GM19025 (cell line): ENCODE data around the gene FAM53B.
"Not testable (repeated sequence)": the region's sequence is repeated elsewhere in the genome, so short reads cannot be mapped to it uniquely, and the experiment has no call there.

ENCODE experiments used
- ATAC-seq: cut with Tn5 transposase; IDR thresholded peaks from one replicate; pipeline ENCODE4 v1.9.1; 2021; ENCODE audit warnings: mild to moderate bottlenecking, low read depth, moderate library complexity; ENCODE audit not compliant: unreplicated experiment

Gene FAM53B

DNA sequence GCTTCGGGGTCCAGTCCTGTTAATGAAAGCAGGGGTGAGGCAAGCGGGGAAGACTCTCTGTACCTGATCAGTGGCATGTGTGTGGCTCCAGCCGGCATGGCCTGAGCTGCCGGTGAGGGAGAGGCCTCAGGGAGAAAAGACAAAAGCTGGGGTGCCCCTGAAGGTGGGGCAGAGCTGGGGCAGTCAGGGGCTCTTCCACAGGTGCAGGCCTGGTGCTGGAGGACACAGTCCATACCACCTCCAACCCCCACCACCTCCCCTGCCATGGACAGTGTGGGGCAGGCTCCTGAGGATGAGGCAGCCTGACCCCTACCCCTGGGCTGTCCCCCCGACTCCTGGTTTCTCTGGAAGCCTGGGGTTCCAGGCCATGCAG, 153.1 kb downstream of the FAM53B start:
- ATAC-seq, result no peak

DNA sequence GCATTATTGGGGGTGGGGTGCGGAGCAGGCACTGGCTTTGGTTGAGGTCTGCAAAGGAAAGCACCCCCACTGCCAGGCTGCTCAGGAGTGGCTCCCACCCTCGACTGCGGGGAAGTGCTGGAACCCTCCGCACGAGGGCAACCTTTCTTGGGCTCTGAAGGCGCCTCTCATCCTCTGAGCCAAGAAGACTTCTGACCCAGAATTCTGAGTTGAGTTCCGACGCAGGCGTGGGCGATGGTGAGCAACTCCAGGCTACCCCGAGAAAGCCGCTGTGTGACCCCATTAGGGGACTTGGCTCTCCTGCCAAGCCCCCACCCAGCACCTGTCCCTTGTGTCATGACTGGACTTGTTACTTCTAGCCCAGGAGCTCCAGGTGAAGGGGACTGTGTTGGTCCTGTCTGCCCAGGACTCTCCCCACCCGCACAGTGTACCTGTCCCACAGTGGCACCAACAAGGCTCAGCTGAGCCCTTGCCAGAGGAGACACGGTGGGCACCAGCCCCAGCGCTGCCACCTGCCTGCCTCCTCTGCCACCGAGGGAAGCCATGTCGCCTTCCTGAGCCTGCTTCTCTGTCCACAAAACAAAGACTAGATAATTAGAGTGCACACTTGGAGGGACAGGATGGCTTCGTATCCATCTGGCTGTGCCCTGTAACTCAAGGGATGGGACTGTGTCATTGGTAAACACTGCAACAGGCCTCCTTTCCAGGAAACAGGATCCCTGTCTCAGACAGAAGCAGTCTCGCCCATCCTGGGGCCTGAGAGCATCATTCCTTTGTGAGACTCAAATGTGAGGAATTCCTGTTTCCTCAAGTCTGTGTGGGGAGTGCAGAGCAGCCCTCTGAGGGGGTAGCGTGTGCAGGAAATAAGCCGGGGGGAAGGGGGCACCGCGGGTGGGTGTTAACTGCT, 153.7 kb downstream of the FAM53B start:
- ATAC-seq, result no peak

- no peak for ATAC-seq
These were observed 154.6 kb downstream of the FAM53B start for GRCh38 chr10:124589491-124590041.

- ATAC-seq, result no peak
These were observed 155.3 kb downstream of the FAM53B start for GRCh38 chr10:124588736-124589490.

DNA sequence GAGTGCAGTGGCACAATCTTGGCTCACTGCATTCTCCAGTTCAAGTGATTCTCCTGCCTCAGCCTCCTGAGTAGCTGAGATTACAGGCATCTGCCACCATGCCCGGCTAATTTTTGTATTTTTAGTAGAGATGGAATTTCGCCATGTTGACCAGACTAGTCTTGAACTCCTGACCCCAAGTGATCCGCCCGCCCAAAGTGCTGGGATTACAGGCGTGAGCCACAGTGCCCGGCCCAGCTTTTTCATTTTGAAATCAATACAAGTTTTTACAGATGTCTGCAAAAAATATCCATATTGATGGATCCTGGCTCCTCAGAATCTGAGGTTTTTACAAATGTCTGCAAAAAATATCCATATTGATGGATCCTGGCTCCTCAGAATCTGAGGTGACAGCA, 155.8 kb downstream of the FAM53B start:
- not testable (repeated sequence) for ATAC-seq

GRCh38 chr10:124587811-124588211, 156.4 kb downstream of the FAM53B start:
- no peak for ATAC-seq

DNA sequence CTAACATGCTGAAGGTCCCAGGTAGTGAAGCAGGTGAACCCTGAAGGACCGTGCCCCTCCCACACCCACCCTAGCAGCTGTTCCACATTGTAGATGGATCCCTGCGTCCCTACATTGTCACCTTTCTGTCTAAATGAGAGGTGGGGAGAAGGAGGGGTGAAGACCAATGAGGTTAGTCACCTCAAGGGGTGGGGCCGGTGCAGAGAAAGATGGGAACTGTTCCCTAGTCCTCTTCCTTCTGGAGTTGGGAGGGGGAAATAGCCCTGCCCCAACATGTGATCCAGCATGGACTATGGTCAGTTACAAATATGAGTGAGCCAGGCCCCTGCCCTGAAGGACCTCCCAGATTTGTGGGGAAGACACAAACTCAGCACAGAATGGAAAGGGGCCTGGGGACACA, 158.0 kb downstream of the FAM53B start:
- no peak for ATAC-seq

DNA sequence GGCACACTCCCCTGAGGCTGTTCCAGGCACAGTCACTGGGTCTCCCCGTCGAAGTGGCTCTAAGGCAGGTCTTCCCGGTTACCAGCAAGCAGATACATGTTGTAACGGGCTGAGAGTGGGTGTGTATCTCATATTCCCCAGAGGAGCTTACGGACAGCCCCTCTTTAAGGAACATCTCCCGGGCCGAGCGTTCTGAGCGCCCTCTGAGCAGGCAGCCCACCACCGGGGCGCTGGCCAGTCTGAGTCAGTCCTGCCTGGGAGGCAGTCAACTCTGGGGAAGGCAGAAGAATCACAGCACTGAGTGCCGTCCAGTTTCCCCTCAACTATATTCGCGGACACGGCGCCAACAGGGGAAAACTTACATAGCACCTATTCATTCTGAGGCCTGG, 165.2 kb downstream of the FAM53B start:
- ATAC-seq, result no peak

GRCh38 chr10:124578231-124579010, 165.8 kb downstream of the FAM53B start:
- no peak for ATAC-seq

- ATAC-seq, result no peak
These were observed 166.5 kb downstream of the FAM53B start for GRCh38 chr10:124577651-124578050.

GRCh38 chr10:124576526-124577420, 167.4 kb downstream of the FAM53B start:
- ATAC-seq, result no peak

DNA sequence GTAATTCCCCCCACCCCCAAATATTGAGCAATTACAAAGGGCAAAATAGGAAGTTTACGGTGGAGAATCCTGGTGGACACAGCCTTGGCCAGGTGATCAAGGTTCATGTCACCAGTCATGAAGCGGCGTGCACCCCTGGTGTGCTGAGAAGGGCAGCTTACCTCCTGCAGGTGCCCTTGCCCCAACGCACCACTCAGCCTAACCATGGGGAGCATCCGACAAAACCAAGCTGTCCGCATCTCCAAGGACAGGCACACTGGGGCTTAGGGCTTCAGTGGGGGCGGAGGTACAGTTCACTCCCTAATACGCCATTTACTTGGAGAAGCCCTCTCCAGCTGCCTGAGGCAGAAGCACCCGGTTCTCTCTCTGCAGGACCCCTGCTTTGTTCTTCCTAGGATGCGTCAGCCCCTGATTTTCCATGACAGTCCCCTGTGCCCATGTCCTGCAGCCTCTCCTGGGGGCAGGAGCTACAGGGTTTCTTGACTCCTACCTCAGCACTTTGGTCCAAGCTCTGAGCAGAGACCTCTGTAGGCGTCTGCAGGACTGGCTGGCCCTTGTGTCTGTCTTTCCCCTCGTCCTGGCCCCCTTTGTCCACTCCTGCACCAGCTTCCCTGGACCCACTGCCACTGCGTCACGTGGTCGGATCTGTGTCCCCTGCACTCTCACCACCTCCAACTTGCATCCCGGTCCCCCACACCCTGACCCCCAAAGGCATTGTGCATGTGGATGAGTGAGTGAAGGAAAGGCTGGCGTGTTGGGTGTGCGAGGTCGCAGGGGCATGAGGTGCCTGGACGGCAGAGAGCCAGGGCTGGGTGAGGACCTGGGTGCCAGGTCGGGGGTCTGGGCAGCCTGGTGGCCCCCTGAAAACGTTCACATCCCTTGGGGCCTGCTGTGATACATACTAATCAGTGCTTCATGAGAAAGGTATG, 168.8 kb downstream of the FAM53B start:
- no peak for ATAC-seq

- no peak for ATAC-seq
These were observed 169.6 kb downstream of the FAM53B start for GRCh38 chr10:124574456-124575070.

DNA sequence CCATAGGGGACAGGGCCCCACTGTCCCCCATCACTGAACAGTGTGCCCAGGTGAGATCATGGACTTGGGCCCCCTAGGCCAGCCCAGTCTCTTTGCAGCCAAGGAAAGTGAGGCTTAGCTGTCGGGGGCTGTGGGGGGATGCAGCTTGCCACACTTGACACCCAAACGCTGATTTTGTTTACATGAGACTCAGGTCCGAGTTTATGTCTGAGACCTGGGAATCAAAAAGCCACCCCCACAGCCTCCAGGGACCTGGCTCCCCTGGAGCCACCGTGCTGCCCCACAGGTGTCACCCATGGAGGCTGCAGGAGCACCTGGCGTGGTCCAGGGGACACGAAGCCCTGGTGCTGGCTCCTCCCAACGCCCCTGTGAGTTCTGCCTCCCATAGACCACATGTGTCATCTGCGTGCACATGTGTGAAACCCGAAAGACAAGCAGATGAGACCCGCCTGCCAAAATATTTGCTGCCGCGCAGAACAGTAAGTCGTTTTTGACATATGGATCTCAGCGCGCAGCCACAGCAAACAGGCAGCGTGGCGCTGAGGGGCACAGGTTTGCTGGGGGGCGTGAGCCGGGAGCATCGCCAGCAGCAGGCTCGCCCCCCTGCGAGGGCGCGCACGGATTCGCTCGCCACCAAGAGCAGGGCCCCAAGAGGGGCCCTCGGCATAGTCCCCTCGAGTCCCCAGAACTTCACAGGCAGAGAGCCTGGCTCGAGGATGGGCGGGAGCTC, 170.3 kb downstream of the FAM53B start:
- no peak for ATAC-seq

- ATAC-seq, result no peak
These were observed 171.4 kb downstream of the FAM53B start for GRCh38 chr10:124572751-124573150.

- ATAC-seq, result no peak
These were observed 173.5 kb downstream of the FAM53B start for GRCh38 chr10:124570646-124571045.

DNA sequence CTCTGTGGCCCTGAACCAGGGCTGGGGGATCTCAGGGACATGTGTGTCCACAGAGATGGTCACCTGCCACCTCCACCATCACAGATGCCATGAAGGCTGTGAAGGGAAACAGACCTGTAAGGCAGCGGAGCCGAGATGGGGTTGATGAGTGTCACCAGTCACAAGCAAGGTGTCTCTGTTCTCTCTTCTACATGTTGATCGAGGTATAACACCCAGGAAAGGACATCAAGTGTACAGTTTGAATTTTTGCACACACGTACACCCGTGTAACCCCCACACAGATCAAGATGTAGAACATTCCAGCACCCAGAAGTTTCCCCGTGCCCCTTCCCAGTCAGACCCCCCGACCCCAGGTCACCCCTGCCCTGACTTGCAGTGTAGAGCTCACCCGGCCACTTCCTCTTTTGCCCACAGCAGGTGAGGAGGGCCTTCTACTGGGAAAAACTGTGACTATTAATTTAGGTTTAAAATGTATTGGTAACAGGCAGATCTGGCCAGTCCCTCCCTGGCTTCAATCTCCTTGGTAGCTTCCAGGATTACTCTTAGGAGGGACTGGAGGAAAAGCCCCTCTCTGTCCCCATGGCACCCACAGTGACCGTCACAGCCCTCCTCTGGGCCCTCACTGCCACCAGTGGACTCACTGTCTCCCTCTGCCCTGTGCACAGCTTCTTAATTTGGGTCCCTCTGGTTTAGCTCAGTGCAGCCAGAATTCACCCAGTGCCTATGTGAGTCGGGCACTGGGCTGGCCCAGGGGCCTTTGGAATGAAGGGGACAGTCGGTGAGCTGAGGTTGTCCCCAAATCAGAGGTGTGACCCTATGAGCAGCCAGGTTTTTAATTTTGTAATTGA, 174.3 kb downstream of the FAM53B start:
- no peak for ATAC-seq
